Cardiac fibroblast (primary cell): Measurements from ENCODE around the gene SH2D1B.

Source experiments
- DNase-seq, 2 donors: peaks; one replicate each; pipeline versions ENCODE4 v3.0.0 to v3.0.0-alpha.2; 2010; ENCODE audit warnings: low read depth in 2 of 2
- H3K4me3 ChIP-seq, 2 donors: replicated peaks in 1 of 2; 1 replicate in 1 of 2; 2 replicates in 1 of 2; pipeline ENCODE4 v1.5.1; 2011; ENCODE audit warnings: low read depth in 2 of 2, low read length in 2 of 2, mild to moderate bottlenecking in 2 of 2, moderate library complexity in 1 of 2
- TF ChIP-seq, protein P1 (sequence below): IDR thresholded peaks from one replicate; pipeline ENCODE4 v1.5.1; 2011; ENCODE audit warnings: low read depth, mild to moderate bottlenecking, low read length, inconsistent platforms

SH2D1B gene

DNA sequence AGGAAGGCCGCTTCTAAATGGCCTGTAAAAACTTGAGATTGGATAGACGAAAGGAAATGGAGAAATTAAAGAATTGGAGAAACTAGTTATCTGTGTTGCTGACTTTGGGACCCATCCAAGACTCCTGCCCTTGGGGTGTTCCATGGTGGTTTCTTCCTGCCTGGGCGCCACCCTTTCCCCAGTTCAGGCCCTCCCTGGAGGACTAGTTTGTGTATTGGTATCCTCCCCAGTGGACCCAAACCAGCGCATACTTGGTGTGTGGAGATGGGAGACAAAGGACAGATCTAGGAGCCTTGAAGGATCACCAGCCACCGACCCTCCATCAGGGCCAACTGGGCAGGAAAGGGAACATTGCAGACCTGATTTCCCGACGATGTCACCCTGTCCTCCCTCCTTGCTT, 42.4 kb downstream of the SH2D1B start:
- no peak overlapping the region for H3K4me3 ChIP-seq
- TF ChIP-seq, protein P1, sequence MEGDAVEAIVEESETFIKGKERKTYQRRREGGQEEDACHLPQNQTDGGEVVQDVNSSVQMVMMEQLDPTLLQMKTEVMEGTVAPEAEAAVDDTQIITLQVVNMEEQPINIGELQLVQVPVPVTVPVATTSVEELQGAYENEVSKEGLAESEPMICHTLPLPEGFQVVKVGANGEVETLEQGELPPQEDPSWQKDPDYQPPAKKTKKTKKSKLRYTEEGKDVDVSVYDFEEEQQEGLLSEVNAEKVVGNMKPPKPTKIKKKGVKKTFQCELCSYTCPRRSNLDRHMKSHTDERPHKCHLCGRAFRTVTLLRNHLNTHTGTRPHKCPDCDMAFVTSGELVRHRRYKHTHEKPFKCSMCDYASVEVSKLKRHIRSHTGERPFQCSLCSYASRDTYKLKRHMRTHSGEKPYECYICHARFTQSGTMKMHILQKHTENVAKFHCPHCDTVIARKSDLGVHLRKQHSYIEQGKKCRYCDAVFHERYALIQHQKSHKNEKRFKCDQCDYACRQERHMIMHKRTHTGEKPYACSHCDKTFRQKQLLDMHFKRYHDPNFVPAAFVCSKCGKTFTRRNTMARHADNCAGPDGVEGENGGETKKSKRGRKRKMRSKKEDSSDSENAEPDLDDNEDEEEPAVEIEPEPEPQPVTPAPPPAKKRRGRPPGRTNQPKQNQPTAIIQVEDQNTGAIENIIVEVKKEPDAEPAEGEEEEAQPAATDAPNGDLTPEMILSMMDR, result no peak
- DNase-seq, result no peak

DNA sequence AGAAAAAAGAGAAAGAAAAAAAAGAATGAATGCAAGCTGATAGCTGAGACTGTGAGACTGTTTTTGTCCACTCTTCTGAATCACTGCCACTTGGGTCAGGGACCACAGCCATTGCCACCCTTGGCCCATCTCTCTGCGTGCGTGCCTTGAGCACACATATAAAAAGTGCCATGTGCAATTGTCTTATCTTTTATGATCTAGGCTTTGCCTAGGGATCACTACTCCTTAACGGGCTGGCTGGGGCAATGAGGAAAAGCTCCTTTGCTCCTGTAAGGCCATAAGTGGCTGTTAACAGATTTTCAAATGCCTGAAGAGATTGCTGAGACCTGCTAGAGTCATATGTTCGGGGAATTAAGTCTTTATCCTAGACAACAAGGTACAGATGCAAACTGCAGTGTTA, 43.5 kb downstream of the SH2D1B start:
- no peak for DNase-seq
- TF ChIP-seq, protein P1, result no peak
- H3K4me3 ChIP-seq, result no peak overlapping the region

DNA sequence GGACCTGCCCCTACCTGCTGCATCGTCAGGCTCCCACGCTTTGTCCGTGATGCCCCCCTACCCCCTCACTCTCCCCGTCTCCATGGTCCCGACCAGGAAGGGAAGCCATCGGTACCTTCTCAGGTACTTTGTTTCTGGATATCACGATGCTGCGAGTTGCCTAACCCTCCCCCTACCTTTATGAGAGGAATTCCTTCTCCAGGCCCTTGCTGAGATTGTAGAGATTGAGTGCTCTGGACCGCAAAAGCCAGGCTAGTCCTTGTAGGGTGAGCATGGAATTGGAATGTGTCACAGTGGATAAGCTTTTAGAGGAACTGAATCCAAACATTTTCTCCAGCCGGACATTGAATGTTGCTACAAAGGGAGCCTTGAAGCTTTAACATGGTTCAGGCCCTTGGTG, 44.2 kb downstream of the SH2D1B start:
- DNase-seq, result no peak
- TF ChIP-seq, protein P1, result no peak
- H3K4me3 ChIP-seq, result no peak overlapping the region

DNA sequence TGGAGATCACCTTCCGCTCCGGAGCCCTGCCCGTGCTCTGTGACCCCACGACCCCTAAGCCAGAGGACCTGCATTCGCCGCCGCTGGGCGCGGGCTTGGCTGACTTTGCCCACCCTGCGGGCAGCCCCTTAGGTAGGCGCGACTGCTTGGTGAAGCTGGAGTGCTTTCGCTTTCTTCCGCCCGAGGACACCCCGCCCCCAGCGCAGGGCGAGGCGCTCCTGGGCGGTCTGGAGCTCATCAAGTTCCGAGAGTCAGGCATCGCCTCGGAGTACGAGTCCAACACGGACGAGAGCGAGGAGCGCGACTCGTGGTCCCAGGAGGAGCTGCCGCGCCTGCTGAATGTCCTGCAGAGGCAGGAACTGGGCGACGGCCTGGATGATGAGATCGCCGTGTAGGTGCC, 44.9 kb downstream of the SH2D1B start:
- H3K4me3 ChIP-seq, result peak overlapping the region; percentile 49 to 53
- TF ChIP-seq, protein P1, result no peak
- no peak for DNase-seq

GRCh38 chr1:162366671-162367070, 45.3 kb downstream of the SH2D1B start:
- no peak for DNase-seq
- peak overlapping the region; percentile 49 to 53 for H3K4me3 ChIP-seq
- TF ChIP-seq, protein P1, result no peak

DNA sequence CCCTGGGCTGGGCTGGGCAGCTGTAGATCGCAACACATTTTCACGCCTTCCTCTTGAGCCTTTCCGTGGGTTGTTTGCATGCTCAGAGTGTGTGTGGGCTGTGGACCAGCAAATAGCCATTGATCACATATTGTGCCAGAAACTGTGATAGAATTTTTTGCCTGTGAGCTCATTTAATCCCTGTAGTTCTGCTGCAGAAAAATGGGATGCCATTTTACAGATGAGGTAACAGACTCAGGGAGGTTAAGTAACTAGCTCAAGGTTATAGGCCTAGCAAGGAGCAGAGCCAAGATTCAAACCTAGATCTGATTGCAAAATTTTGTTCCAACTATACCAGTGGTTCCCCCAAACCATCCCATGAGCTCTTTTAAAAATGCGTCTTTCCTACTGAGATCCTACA, 45.8 kb downstream of the SH2D1B start:
- no peak overlapping the region for H3K4me3 ChIP-seq
- TF ChIP-seq, protein P1, result no peak
- no peak for DNase-seq

GRCh38 chr1:162365284-162366020, 46.5 kb downstream of the SH2D1B start:
- DNase-seq, result no peak
- no peak overlapping the region for H3K4me3 ChIP-seq
- TF ChIP-seq, protein P1, result no peak
